SU-DHL-6 (cell line): ENCODE results near the gene STX10.

Experiments
- H2AFZ ChIP-seq: fragments of 200-600 bp; sonication (generic); 2 replicates; pipeline ENCODE4 v1.6.1; 2014; ENCODE audit warnings: low read depth, mild to moderate bottlenecking, moderate library complexity, mixed read lengths, antibody characterized with exemption, low read length; ENCODE audit not compliant: severe bottlenecking
- H3F3A ChIP-seq: fragments of 200-600 bp; shearing (Covaris generic); 2 replicates; pipeline ENCODE4 v1.6.0; 2016; ENCODE audit warnings: antibody characterized with exemption, mild to moderate bottlenecking; ENCODE audit not compliant: insufficient read depth
- H3K27ac ChIP-seq: fragments of 200-600 bp; sonication (generic); 2 replicates; pipeline ENCODE4 v1.5.1; 2016; ENCODE audit warnings: low read depth, mild to moderate bottlenecking, low read length, moderate library complexity, mixed read lengths
- H3K27me3 ChIP-seq: fragments of 200-600 bp; sonication (generic), shearing (Covaris generic); 2 replicates; pipeline ENCODE4 v1.6.0; 2014; ENCODE audit warnings: mild to moderate bottlenecking, low read length
- H3K36me3 ChIP-seq: fragments of 200-600 bp; sonication (generic); 2 replicates; pipeline ENCODE4 v1.6.1; 2014; ENCODE audit warnings: mild to moderate bottlenecking, low read length, mixed read lengths
- H3K4me2 ChIP-seq: fragments of 300-600, 200-600 bp; shearing (Covaris generic), sonication (generic); 2 replicates; pipeline ENCODE4 v1.6.0; 2014; ENCODE audit warnings: low read length, low read depth, mild to moderate bottlenecking; ENCODE audit not compliant: poor library complexity, severe bottlenecking
- H3K4me3 ChIP-seq: fragments of 200-600 bp; sonication (generic); 2 replicates; pipeline ENCODE4 v1.5.1; 2014; ENCODE audit warnings: antibody characterized with exemption, low read length, mild to moderate bottlenecking, mixed read lengths; ENCODE audit not compliant: insufficient read depth, poor library complexity, severe bottlenecking
- H3K79me2 ChIP-seq: fragments of 200-600 bp; sonication (generic); 2 replicates; pipeline ENCODE4 v1.6.1; 2014; ENCODE audit warnings: mild to moderate bottlenecking, low read length, moderate library complexity; ENCODE audit not compliant: insufficient read depth
- H3K9ac ChIP-seq: fragments of 200-600 bp; sonication (generic); 2 replicates; pipeline ENCODE4 v1.7.0; 2014; ENCODE audit warnings: mild to moderate bottlenecking, low read length
- H3K9me2 ChIP-seq: fragments of 200-600 bp; sonication (generic); replicated peaks from 2 replicates; pipeline ENCODE4 v1.6.1; 2014; ENCODE audit warnings: low read length; ENCODE audit not compliant: insufficient read depth
- H3K9me3 ChIP-seq: fragments of 200-600 bp; sonication (generic); 2 replicates; pipeline ENCODE4 v1.6.1; 2014; ENCODE audit warnings: low read length, mixed read lengths; ENCODE audit not compliant: insufficient read depth
- H4K20me1 ChIP-seq: fragments of 200-600 bp; sonication (generic); 2 replicates; pipeline ENCODE4 v1.6.1; 2014; ENCODE audit warnings: low read depth, mild to moderate bottlenecking, antibody characterized with exemption, low read length, moderate library complexity, mixed read lengths
- EZH2phosphoT487 ChIP-seq: fragments of 200-600 bp; sonication (generic), shearing (Covaris generic); conservative IDR thresholded peaks from 2 replicates; pipeline ENCODE4 v1.6.1; 2018; ENCODE audit warnings: mild to moderate bottlenecking, antibody characterized with exemption, low read length, moderate library complexity, mixed read lengths
- TF ChIP-seq, protein P1 (sequence below): fragments of 200-600 bp; sonication (generic); IDR thresholded peaks from one replicate; pipeline ENCODE4 v1.5.1; 2017; ENCODE audit warnings: antibody characterized with exemption, mild to moderate bottlenecking, low read length, moderate library complexity; ENCODE audit not compliant: insufficient read depth, poor library complexity, severe bottlenecking

The STX10 gene

GRCh38 chr19:13154911-13155471, 4.8 kb upstream of the STX10 start:
- H3K9ac ChIP-seq = peak overlapping the region; percentile 91
- H3K79me2 ChIP-seq = peaks cover 14% of the 10 kb centered on the region
- H3K9me2 ChIP-seq = no peaks in the 10 kb centered on the region
- no peaks in the 10 kb centered on the region for H3K27me3 ChIP-seq
- TF ChIP-seq, protein P1, sequence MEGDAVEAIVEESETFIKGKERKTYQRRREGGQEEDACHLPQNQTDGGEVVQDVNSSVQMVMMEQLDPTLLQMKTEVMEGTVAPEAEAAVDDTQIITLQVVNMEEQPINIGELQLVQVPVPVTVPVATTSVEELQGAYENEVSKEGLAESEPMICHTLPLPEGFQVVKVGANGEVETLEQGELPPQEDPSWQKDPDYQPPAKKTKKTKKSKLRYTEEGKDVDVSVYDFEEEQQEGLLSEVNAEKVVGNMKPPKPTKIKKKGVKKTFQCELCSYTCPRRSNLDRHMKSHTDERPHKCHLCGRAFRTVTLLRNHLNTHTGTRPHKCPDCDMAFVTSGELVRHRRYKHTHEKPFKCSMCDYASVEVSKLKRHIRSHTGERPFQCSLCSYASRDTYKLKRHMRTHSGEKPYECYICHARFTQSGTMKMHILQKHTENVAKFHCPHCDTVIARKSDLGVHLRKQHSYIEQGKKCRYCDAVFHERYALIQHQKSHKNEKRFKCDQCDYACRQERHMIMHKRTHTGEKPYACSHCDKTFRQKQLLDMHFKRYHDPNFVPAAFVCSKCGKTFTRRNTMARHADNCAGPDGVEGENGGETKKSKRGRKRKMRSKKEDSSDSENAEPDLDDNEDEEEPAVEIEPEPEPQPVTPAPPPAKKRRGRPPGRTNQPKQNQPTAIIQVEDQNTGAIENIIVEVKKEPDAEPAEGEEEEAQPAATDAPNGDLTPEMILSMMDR = peak; percentile 22
- no peak for TF ChIP-seq EZH2phosphoT487
- H3F3A ChIP-seq = peaks cover 37% of the 10 kb centered on the region
- H3K4me3 ChIP-seq = peak overlapping the region; percentile 73
- H3K9me3 ChIP-seq = no peaks in the 10 kb centered on the region
- no peaks in the 10 kb centered on the region; the same call in 1 of the 2 replicates for H3K36me3 ChIP-seq
- H4K20me1 ChIP-seq = no peaks in the 10 kb centered on the region; the same call in 1 of the 2 replicates
- H3K27ac ChIP-seq = peak overlapping the region; percentile 90
- H2AFZ ChIP-seq = no peak overlapping the region
- H3K4me2 ChIP-seq = peak overlapping the region; percentile 82

GRCh38 chr19:13154241-13154778, 4.1 kb upstream of the STX10 start:
- Histone ChIP-seq H4K20me1 (no peaks in the 10 kb centered on the region; the same call in 1 of the 2 replicates), H3K27me3 (no peaks in the 10 kb centered on the region), H3K36me3 (no peaks in the 10 kb centered on the region; the same call in 1 of the 2 replicates), H3K9ac (peak overlapping the region; percentile 91), H2AFZ (no peak overlapping the region), H3F3A (peaks cover 37% of the 10 kb centered on the region), H3K9me3 (no peaks in the 10 kb centered on the region), H3K27ac (peak overlapping the region; percentile 90), H3K9me2 (no peaks in the 10 kb centered on the region), H3K4me3 (peak overlapping the region; percentile 73), H3K4me2 (peak overlapping the region; percentile 82), H3K79me2 (peaks cover 18% of the 10 kb centered on the region)
- TF ChIP-seq, protein P1 = no peak
- TF ChIP-seq EZH2phosphoT487 = no peak

- H3K79me2 ChIP-seq = peaks cover 19% of the 10 kb centered on the region
- H2AFZ ChIP-seq = no peak overlapping the region
- TF ChIP-seq, protein P1 = no peak
- TF ChIP-seq EZH2phosphoT487 = no peak
Measured at GRCh38 chr19:13153569-13154240, 3.5 kb upstream of the STX10 start.

More at GRCh38 chr19:13153569-13154240, 3.5 kb upstream of the STX10 start:
- Histone ChIP-seq H3K9ac (peak overlapping the region; percentile 91), H3K27ac (peak overlapping the region; percentile 90), H3K4me2 (peak overlapping the region; percentile 82), H3K36me3 (no peaks in the 10 kb centered on the region; the same call in 1 of the 2 replicates), H3K9me2 (no peaks in the 10 kb centered on the region), H3K4me3 (peak overlapping the region; percentile 73), H4K20me1 (no peaks in the 10 kb centered on the region; the same call in 1 of the 2 replicates), H3K27me3 (no peaks in the 10 kb centered on the region), H3F3A (peaks cover 37% of the 10 kb centered on the region), H3K9me3 (no peaks in the 10 kb centered on the region)
